VCaP (cell line): ENCODE results near the gene IGF2BP3.

Experiments used
- H3K27ac ChIP-seq: fragments of 450-650 bp; 2 replicates; pipeline ENCODE4 v1.5.1; 2017
- TF ChIP-seq, protein P1 (sequence below): fragments of 450-650 bp; conservative IDR thresholded peaks from 2 replicates; pipeline ENCODE4 v1.5.1; 2017; ENCODE audit warnings: mild to moderate bottlenecking, moderate library complexity

IGF2BP3 gene

DNA sequence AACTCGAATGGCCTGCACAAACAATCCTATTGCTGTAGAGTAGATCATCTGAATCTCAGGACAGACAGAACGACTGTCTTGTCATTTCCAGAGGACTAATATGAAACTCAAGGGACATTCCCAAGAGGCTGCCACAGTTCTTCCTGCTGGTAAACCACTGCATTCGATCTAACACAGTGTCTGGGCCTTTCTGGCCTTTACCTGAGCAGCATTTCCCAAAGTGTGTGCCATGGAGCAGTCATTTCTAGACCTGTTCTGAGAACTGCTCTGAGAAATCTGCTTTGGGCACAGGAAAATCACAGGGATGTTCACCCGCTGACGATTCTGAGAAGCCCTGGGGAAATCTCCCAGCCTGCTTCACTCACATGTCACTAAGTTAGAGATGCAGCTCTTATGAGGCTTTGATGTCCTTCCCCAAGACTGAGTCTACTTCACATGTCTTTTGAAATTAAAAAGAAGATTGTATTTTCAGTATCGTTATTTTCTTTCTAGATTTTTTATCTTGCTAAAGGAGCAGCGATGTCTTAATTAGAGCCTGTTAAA is 205.3 kb downstream of the IGF2BP3 start:
- TF ChIP-seq, protein P1, sequence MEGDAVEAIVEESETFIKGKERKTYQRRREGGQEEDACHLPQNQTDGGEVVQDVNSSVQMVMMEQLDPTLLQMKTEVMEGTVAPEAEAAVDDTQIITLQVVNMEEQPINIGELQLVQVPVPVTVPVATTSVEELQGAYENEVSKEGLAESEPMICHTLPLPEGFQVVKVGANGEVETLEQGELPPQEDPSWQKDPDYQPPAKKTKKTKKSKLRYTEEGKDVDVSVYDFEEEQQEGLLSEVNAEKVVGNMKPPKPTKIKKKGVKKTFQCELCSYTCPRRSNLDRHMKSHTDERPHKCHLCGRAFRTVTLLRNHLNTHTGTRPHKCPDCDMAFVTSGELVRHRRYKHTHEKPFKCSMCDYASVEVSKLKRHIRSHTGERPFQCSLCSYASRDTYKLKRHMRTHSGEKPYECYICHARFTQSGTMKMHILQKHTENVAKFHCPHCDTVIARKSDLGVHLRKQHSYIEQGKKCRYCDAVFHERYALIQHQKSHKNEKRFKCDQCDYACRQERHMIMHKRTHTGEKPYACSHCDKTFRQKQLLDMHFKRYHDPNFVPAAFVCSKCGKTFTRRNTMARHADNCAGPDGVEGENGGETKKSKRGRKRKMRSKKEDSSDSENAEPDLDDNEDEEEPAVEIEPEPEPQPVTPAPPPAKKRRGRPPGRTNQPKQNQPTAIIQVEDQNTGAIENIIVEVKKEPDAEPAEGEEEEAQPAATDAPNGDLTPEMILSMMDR = no peak

DNA sequence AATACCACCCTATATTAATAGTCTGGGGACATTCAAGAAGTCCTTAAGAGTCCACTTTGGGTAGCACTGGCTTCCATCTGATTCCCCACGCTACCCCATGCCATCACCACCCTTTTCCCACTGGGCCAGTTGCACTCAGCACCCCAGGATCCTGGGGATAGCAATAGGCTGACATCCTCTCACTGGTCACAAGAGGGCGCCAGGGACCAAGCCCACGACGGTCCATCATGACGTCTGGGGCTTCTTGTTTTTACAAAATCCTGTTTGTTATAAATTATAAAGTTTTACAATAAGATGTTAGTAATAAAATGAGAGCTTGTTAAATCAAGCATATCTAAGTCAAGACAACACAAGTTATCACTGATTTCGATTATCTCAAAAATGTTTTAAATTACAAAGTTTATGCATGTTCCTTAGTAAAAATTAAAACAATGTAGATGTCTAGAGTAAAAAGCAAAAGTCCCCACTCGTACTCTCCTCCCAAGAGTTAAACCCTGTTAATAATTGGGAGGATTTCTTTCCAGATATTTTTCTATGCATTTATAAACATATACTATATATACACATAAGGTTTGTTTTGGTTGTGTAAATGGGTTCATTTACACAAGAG is 208.3 kb downstream of the IGF2BP3 start:
- H3K27ac ChIP-seq = no peak overlapping the region
- TF ChIP-seq, protein P1 = peak; percentile 92

More for the DNA sequence above, 205.3 kb downstream of the IGF2BP3 start:
- no peak overlapping the region for H3K27ac ChIP-seq

DNA sequence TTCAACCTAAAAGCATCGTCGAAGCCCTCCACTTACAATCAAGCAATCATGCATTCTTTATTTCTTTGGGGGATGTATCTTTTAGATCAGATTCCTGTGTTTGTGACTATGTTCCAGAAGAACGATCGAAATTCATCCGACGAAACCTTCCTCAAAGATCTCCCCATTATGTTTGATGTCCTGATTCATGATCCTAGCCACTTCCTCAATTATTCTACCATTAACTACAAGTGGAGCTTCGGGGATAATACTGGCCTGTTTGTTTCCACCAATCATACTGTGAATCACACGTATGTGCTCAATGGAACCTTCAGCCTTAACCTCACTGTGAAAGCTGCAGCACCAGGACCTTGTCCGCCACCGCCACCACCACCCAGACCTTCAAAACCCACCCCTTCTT is 209.9 kb downstream of the IGF2BP3 start:
- no peak overlapping the region for H3K27ac ChIP-seq
- TF ChIP-seq, protein P1 = no peak
